Osteoblast (primary cell): ENCODE measurements around the gene WDR45B. TPM values are rescaled to one million over a fixed set of nuclear protein-coding genes. Genes with fewer than 3 reads are reported as not detected.
A peak's percentile ranks its signal among the peaks of the same experiment; 100 is the strongest.

Experiments
- DNase-seq: peaks from one replicate; pipeline ENCODE4 v3.0.0; 2011; ENCODE audit warnings: low spot score, mixed read lengths; ENCODE audit not compliant: insufficient read length; ENCODE audit errors: missing footprints
- H2AFZ ChIP-seq: 2 replicates; pipeline ENCODE4 v1.6.0; 2011; ENCODE audit warnings: mild to moderate bottlenecking, low read length
- H3K27ac ChIP-seq: 2 replicates; pipeline ENCODE4 v1.5.1; 2011; ENCODE audit warnings: mild to moderate bottlenecking, low read depth, low read length, moderate library complexity
- H3K27me3 ChIP-seq: 2 replicates; pipeline ENCODE4 v1.6.0; 2012; ENCODE audit warnings: mild to moderate bottlenecking, control low read depth, inconsistent platforms, low read length, moderate library complexity; ENCODE audit not compliant: insufficient read depth
- H3K36me3 ChIP-seq: 2 replicates; pipeline ENCODE4 v1.5.1; 2011; ENCODE audit warnings: mild to moderate bottlenecking, low read length, control low read depth, moderate library complexity; ENCODE audit not compliant: insufficient read depth
- H3K4me1 ChIP-seq: 2 replicates; pipeline ENCODE4 v1.5.1; 2011; ENCODE audit warnings: mild to moderate bottlenecking, low read length, control low read depth, moderate library complexity; ENCODE audit not compliant: insufficient read depth
- H3K4me2 ChIP-seq: 2 replicates; pipeline ENCODE4 v1.6.0; 2011; ENCODE audit warnings: mild to moderate bottlenecking, low read length; ENCODE audit not compliant: insufficient read depth
- H3K4me3 ChIP-seq: fragments of 200-600 bp; sonication (generic); 3 replicates; pipeline ENCODE4 v1.5.1; 2012; ENCODE audit warnings: mild to moderate bottlenecking, low read length, inconsistent platforms; ENCODE audit not compliant: insufficient read depth
- H3K79me2 ChIP-seq: 2 replicates; pipeline ENCODE4 v1.6.0; 2012; ENCODE audit warnings: mild to moderate bottlenecking, low read length, control low read depth, inconsistent platforms; ENCODE audit not compliant: insufficient read depth
- H3K9me3 ChIP-seq: 2 replicates; pipeline ENCODE4 v1.5.1; 2011; ENCODE audit warnings: low read depth, low read length, control low read depth
- H4K20me1 ChIP-seq: 2 replicates; pipeline ENCODE4 v1.6.0; 2012; ENCODE audit warnings: mild to moderate bottlenecking, low read length, control low read depth; ENCODE audit not compliant: insufficient read depth
- CTCF ChIP-seq: IDR thresholded peaks from 2 replicates; pipeline ENCODE4 v1.5.1; 2011; ENCODE audit warnings: mild to moderate bottlenecking, low read depth, low read length, moderate library complexity; ENCODE audit errors: extremely low read depth
- total RNA-seq: library from RNA; depleted of rRNA; stranded (reverse); fragments of >200 nt; gene quantifications from 2 replicates; pipeline ENCODE4 v1.2.3, GENCODE V29; 2012

The WDR45B gene
- total RNA-seq, 1 donor: 66.2 TPM

DNA sequence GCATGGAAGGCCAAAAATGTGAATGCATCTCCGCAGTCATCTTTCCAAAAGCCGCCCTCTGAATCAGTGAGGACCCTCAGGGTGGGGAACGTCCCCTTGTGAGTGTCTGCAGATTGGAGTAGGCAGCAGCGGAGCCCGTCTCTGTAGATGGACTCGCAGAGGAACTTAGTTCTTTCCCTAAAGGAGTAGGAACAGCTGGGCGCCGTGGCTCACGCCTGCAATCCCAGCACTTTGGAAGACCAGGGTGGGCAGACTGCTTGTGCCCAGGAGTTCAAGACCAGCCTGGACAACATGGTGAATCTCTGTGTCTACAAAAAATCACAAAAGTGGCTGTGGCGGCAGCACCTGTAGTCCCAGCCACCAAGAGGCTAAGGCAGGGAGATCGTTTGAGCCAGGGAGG lies 53.7 kb downstream of the WDR45B start:
- Histone ChIP-seq H2AFZ (no peak overlapping the region), H3K4me2 (no peak overlapping the region), H3K27me3 (no peaks in the 10 kb centered on the region), H3K27ac (no peak overlapping the region), H4K20me1 (peaks cover 13% of the 10 kb centered on the region), H3K36me3 (peaks cover 30% of the 10 kb centered on the region), H3K79me2 (peaks cover 37% of the 10 kb centered on the region), H3K4me3 (no peak overlapping the region), H3K9me3 (no peaks in the 10 kb centered on the region), H3K4me1 (peaks cover 18% of the 10 kb centered on the region)
- no peak for DNase-seq
- no peak for TF ChIP-seq CTCF

- TF ChIP-seq CTCF: no peak
These were observed 54.6 kb downstream of the WDR45B start for GRCh38 chr17:82593590-82594087.

GRCh38 chr17:82592767-82593589 lies 55.3 kb downstream of the WDR45B start:
- Histone ChIP-seq H3K27me3 (no peaks in the 10 kb centered on the region), H3K79me2 (peaks cover 32% of the 10 kb centered on the region), H3K4me2 (peak overlapping the region; percentile 93), H3K9me3 (no peaks in the 10 kb centered on the region), H3K4me1 (peaks cover 10% of the 10 kb centered on the region), H2AFZ (peak overlapping the region; percentile 83), H4K20me1 (peaks cover 13% of the 10 kb centered on the region), H3K27ac (peak overlapping the region; percentile 68), H3K36me3 (peaks cover 27% of the 10 kb centered on the region), H3K4me3 (peak overlapping the region; percentile 81)
- peak; percentile 93 for DNase-seq
- TF ChIP-seq CTCF: no peak

More at GRCh38 chr17:82593590-82594087, 54.6 kb downstream of the WDR45B start:
- Histone ChIP-seq H3K36me3 (peaks cover 25% of the 10 kb centered on the region), H3K27me3 (no peaks in the 10 kb centered on the region), H4K20me1 (peaks cover 13% of the 10 kb centered on the region), H3K4me1 (peaks cover 15% of the 10 kb centered on the region), H3K27ac (peak overlapping the region; percentile 68), H3K4me2 (peak overlapping the region; percentile 93), H3K4me3 (peak overlapping the region; percentile 81), H3K9me3 (no peaks in the 10 kb centered on the region), H3K79me2 (peaks cover 32% of the 10 kb centered on the region), H2AFZ (peak overlapping the region; percentile 83)
- DNase-seq: peak; percentile 76

DNA sequence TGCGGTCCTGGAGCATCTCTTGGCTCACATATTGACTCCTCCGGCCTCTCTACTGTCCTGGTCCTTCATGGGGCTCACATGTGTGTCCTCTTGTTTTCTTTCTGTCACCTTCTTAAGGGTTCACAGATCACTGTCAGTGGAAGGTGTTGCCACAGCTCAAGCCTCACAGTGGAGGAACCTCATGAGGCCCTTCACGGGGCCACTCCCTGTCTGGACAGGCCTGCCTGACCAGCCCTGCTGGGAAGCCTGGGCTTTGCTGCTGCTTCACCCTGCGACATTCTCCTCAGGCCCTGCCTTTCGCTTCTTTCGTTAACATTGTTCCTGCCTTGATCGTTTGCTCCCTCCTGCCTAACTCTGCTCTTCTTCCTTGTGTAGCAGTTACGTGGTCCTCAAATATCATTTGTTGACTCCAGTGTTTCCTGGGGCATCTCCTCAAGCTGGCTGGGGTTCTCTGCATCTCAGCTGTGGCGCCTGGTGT lies 55.9 kb downstream of the WDR45B start:
- Histone ChIP-seq H3K79me2 (peaks cover 29% of the 10 kb centered on the region), H3K9me3 (no peaks in the 10 kb centered on the region), H3K27me3 (no peaks in the 10 kb centered on the region), H3K36me3 (peaks cover 32% of the 10 kb centered on the region), H3K27ac (no peak overlapping the region), H3K4me2 (no peak overlapping the region), H4K20me1 (peaks cover 13% of the 10 kb centered on the region), H3K4me1 (peaks cover 8% of the 10 kb centered on the region), H2AFZ (no peak overlapping the region), H3K4me3 (no peak overlapping the region)
- no peak for TF ChIP-seq CTCF
- DNase-seq: peak; percentile 54
